Neuronal stem cell (in vitro differentiated cells): ENCODE measurements around the gene CCDC127.

ENCODE experiments used
- DNase-seq: peaks from one replicate; pipeline ENCODE4 v3.0.0-alpha.2; 2013; ENCODE audit warnings: low spot score
- H2AFZ ChIP-seq: one replicate; pipeline ENCODE4 v1.6.1; 2013; ENCODE audit warnings: mild to moderate bottlenecking, low read length, inconsistent platforms
- H2AK5ac ChIP-seq: 2 replicates; pipeline ENCODE4 v1.6.1; 2013; ENCODE audit warnings: low read depth, mild to moderate bottlenecking, inconsistent platforms, low read length, moderate library complexity, mixed read lengths
- H2BK120ac ChIP-seq: 2 replicates; pipeline ENCODE4 v1.6.1; 2013; ENCODE audit warnings: low read depth, mild to moderate bottlenecking, inconsistent platforms, low read length, moderate library complexity, mixed read lengths
- H2BK12ac ChIP-seq: one replicate; pipeline ENCODE4 v1.6.1; 2013; ENCODE audit warnings: low read length, inconsistent platforms
- H2BK15ac ChIP-seq: 2 replicates; pipeline ENCODE4 v1.6.1; 2013; ENCODE audit warnings: mild to moderate bottlenecking, low read length, inconsistent platforms, mixed read lengths
- H2BK5ac ChIP-seq: one replicate; pipeline ENCODE4 v1.6.1; 2013; ENCODE audit warnings: inconsistent platforms, mild to moderate bottlenecking, low read length, moderate library complexity
- H3K14ac ChIP-seq: one replicate; pipeline ENCODE4 v1.6.1; 2013; ENCODE audit warnings: low read length, inconsistent platforms
- H3K18ac ChIP-seq: 2 replicates; pipeline ENCODE4 v1.6.1; 2013; ENCODE audit warnings: low read length, inconsistent platforms
- H3K23ac ChIP-seq: 2 replicates; pipeline ENCODE4 v1.6.1; 2013; ENCODE audit warnings: low read depth, mild to moderate bottlenecking, mixed read lengths, low read length, inconsistent platforms; ENCODE audit not compliant: poor library complexity
- H3K27ac ChIP-seq: replicated peaks from 3 replicates; pipeline ENCODE4 v1.5.1; 2013; ENCODE audit warnings: low read length, inconsistent platforms
- H3K27me3 ChIP-seq, 3 experiments: 2 replicates each; pipeline ENCODE4 v1.6.1; 2013; ENCODE audit warnings: low read length in 3 of 3, mild to moderate bottlenecking in 2 of 3, inconsistent platforms in 1 of 3, low read depth in 1 of 3, mixed read lengths in 1 of 3, moderate library complexity in 1 of 3; ENCODE audit not compliant: control insufficient read depth in 3 of 3, insufficient read depth in 3 of 3
- H3K36me3 ChIP-seq, 2 donors: replicated peaks in 1 of 2; 2 replicates each; pipeline ENCODE4 v1.6.1; 2013; ENCODE audit warnings: low read length in 2 of 2; ENCODE audit not compliant: control insufficient read depth in 2 of 2, insufficient read depth in 2 of 2
- H3K4ac ChIP-seq: 2 replicates; pipeline ENCODE4 v1.6.1; 2013; ENCODE audit warnings: inconsistent platforms, mild to moderate bottlenecking, low read length, moderate library complexity
- H3K4me1 ChIP-seq, 2 donors: 1 replicate in 1 of 2; 2 replicates in 1 of 2; pipeline ENCODE4 v1.6.1; 2013; ENCODE audit warnings: low read length in 2 of 2, low read depth in 1 of 2; ENCODE audit not compliant: control insufficient read depth in 2 of 2, insufficient read depth in 1 of 2
- H3K4me2 ChIP-seq: one replicate; pipeline ENCODE4 v1.6.1; 2013; ENCODE audit warnings: mild to moderate bottlenecking, low read length, inconsistent platforms; ENCODE audit not compliant: insufficient read depth, poor library complexity, severe bottlenecking
- H3K4me3 ChIP-seq, 2 donors: 2 replicates each; pipeline ENCODE4 v1.5.1; 2013; ENCODE audit warnings: low read length in 2 of 2, mild to moderate bottlenecking in 2 of 2, inconsistent platforms in 1 of 2, moderate library complexity in 1 of 2
- H3K79me1 ChIP-seq: one replicate; pipeline ENCODE4 v1.6.1; 2013; ENCODE audit warnings: low read depth, mild to moderate bottlenecking, inconsistent platforms, low read length, moderate library complexity
- H3K9ac ChIP-seq: one replicate; pipeline ENCODE4 v1.6.1; 2013; ENCODE audit warnings: mild to moderate bottlenecking, low read depth, low read length, inconsistent platforms; ENCODE audit not compliant: poor library complexity
- H3K9me3 ChIP-seq, 2 donors: replicated peaks in 1 of 2; 2 replicates each; pipeline versions ENCODE3 to v1.6.1; 2013; ENCODE audit warnings: low read length in 2 of 2, mild to moderate bottlenecking in 2 of 2, inconsistent platforms in 1 of 2, low read depth in 1 of 2, mixed read lengths in 1 of 2, moderate library complexity in 1 of 2; ENCODE audit not compliant: control insufficient read depth in 2 of 2, insufficient read depth in 1 of 2
- H4K8ac ChIP-seq: one replicate; pipeline ENCODE4 v1.6.1; 2013; ENCODE audit warnings: low read depth, mild to moderate bottlenecking, inconsistent platforms, low read length, moderate library complexity
- H4K91ac ChIP-seq: one replicate; pipeline ENCODE4 v1.6.1; 2013; ENCODE audit warnings: low read length, low read depth, mild to moderate bottlenecking, inconsistent platforms; ENCODE audit not compliant: poor library complexity
- WGBS, 2 donors: extraction: QIAGEN DNeasy Blood & Tissue Kit; methylation state at CpG; one replicate each; pipeline ENCODE4 v1.1.7; 2013; ENCODE audit warnings: missing lambda C conversion rate in 2 of 2, mixed read lengths in 1 of 2; ENCODE audit not compliant: insufficient read length in 2 of 2, insufficient replicate concordance in 1 of 2; ENCODE audit errors: extremely low coverage in 2 of 2; 5-methylcytosine and 5-hydroxymethylcytosine counted together

CCDC127 gene

DNA sequence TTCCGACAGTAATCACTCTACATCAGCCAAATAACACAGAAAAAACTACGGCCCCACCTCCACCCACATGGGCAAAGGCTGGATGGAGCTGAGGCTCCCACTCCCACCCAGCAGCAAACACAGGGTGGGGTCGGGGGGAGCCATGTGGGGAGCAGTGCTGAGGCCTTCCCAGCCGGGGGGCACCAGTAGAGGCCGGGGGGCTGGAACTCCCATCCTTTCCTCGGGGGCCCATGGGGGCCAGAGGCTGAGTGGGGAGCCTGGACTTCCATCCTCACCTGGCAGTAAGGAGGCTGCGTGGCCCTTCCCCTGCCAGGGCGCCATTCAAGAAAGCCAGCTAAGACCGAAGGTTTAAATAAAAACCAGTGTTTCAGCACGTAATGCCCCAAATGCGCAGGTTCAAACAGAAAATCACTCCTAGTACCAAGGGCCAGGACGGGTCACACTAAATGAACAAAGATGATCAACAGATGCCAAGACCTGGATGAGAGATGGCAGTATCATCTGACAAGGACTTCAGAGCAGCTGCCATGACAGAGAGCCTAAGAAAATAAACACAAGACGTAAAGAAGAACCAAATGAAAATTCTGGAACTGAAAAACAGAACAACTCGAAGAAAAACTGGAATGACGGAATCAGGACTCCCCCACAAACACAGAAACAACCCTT, 9.4 kb downstream of the CCDC127 start:
- Histone ChIP-seq H3K4ac (no peak overlapping the region), H3K14ac (peak overlapping the region; percentile 8), H3K9ac (no peak overlapping the region), H2BK15ac (no peak overlapping the region), H3K4me2 (no peak overlapping the region), H2BK12ac (no peak overlapping the region), H3K23ac (no peak overlapping the region), H3K79me1 (peaks cover 10% of the 10 kb centered on the region), H3K36me3 (peaks cover 17 to 46% of the 10 kb centered on the region in 2 donors), H3K9me3 (peaks cover 0 to 2% of the 10 kb centered on the region in 2 donors), H3K27me3 (no peaks in the 10 kb centered on the region), H2AK5ac (no peak overlapping the region), H2BK5ac (no peak overlapping the region), H4K8ac (no peak overlapping the region), H3K4me1 (no peaks in the 10 kb centered on the region), H3K27ac (no peak overlapping the region), H2BK120ac (no peak overlapping the region), H4K91ac (no peak overlapping the region), H3K18ac (no peak overlapping the region), H2AFZ (no peak overlapping the region), H3K4me3 (no peak overlapping the region)
- no peak for DNase-seq
- no CpG with 5 or more reads among the region's 15 CpGs for WGBS, 2 donors

DNA sequence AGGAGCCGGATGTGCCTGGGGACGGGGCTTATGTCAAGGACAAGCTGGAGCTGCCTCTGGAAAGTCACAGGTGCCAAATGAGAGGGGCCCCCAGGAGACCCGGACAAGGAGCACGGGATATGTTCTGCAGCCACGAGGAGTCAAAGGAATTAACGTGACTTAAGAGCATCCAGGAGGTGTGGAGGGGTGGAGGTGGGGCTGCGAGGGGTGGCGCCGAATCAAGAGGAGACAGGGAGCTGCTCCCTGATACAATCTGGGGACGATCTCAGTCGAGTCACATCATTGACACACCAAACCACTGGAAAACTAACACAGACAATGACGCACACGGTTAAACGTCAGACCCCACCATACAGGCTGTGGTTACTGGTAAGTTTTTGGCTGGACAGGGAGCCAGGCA, 10.4 kb downstream of the CCDC127 start:
- no peak for DNase-seq
- H2BK12ac ChIP-seq = no peak overlapping the region
- WGBS, 2 donors = no CpG with 5 or more reads among the region's 14 CpGs

GRCh38 chr5:206927-207536, 10.9 kb downstream of the CCDC127 start:
- Histone ChIP-seq H2BK5ac (no peak overlapping the region), H2BK15ac (no peak overlapping the region), H4K8ac (no peak overlapping the region), H3K18ac (no peak overlapping the region), H4K91ac (no peak overlapping the region), H3K4me1 (peaks cover 0 to under 1% of the 10 kb centered on the region in 2 donors), H3K14ac (no peak overlapping the region), H3K9me3 (peaks cover 0 to 2% of the 10 kb centered on the region in 2 donors), H2AFZ (no peak overlapping the region), H3K4me2 (no peak overlapping the region), H3K79me1 (peaks cover 10% of the 10 kb centered on the region), H3K27ac (no peak overlapping the region), H3K27me3 (no peaks in the 10 kb centered on the region), H3K36me3 (peaks cover 19 to 53% of the 10 kb centered on the region in 2 donors), H3K4ac (no peak overlapping the region), H2BK12ac (no peak overlapping the region), H2BK120ac (no peak overlapping the region), H3K9ac (no peak overlapping the region), H3K23ac (no peak overlapping the region), H2AK5ac (no peak overlapping the region), H3K4me3 (no peak overlapping the region)
- no peak for DNase-seq
- no CpG with 5 or more reads among the region's 8 CpGs for WGBS, 2 donors

More for the DNA sequence above, 10.4 kb downstream of the CCDC127 start:
- peaks cover 19 to 49% of the 10 kb centered on the region in 2 donors for H3K36me3 ChIP-seq
- H4K8ac ChIP-seq = no peak overlapping the region
- H3K4me1 ChIP-seq = no peaks in the 10 kb centered on the region
- peaks cover 10% of the 10 kb centered on the region for H3K79me1 ChIP-seq
- H2BK5ac ChIP-seq = no peak overlapping the region
- peak overlapping the region; percentile 51 for H3K23ac ChIP-seq
- no peak overlapping the region for H2BK15ac ChIP-seq
- no peaks in the 10 kb centered on the region for H3K27me3 ChIP-seq
- peaks cover 0 to 2% of the 10 kb centered on the region in 2 donors for H3K9me3 ChIP-seq
- no peak overlapping the region for H3K9ac ChIP-seq
- H2BK120ac ChIP-seq = no peak overlapping the region
- H3K18ac ChIP-seq = no peak overlapping the region
- no peak overlapping the region for H3K4ac ChIP-seq
- H3K27ac ChIP-seq = no peak overlapping the region
- H4K91ac ChIP-seq = no peak overlapping the region
- no peak overlapping the region for H3K4me3 ChIP-seq
- H2AK5ac ChIP-seq = no peak overlapping the region
- H3K14ac ChIP-seq = no peak overlapping the region
- no peak overlapping the region for H3K4me2 ChIP-seq
- no peak overlapping the region for H2AFZ ChIP-seq

DNA sequence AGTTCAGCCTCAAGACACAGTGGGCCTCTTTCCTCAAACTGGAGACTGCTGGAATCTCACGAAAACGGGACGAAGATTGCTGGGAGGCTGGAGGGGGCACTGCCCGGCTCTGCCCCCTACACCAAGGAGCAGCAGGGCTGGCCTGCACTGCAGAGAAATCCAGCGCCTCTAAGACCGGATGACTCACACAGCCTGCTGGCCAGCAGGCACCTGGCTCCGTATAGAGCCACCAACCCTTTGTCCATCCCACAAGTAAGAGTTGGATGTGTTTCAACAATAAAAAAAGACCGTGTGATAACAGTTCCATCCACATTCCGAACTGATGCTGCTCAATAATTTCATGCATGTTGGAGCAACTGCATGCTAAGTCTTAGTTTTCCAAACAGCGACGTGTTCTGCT, 11.5 kb downstream of the CCDC127 start:
- Histone ChIP-seq H2BK15ac (no peak overlapping the region), H3K4me1 (peaks cover 0 to 2% of the 10 kb centered on the region in 2 donors), H3K4ac (no peak overlapping the region), H2BK5ac (no peak overlapping the region), H4K91ac (no peak overlapping the region), H4K8ac (no peak overlapping the region), H3K36me3 (peaks cover 19 to 57% of the 10 kb centered on the region in 2 donors), H3K14ac (no peak overlapping the region), H2BK120ac (no peak overlapping the region), H3K27ac (no peak overlapping the region), H2AFZ (no peak overlapping the region), H2AK5ac (no peak overlapping the region), H3K4me3 (no peak overlapping the region), H3K9ac (no peak overlapping the region), H3K4me2 (no peak overlapping the region), H3K18ac (no peak overlapping the region), H2BK12ac (no peak overlapping the region), H3K79me1 (peaks cover 10% of the 10 kb centered on the region), H3K9me3 (peaks cover 0 to 2% of the 10 kb centered on the region in 2 donors), H3K23ac (no peak overlapping the region), H3K27me3 (no peaks in the 10 kb centered on the region)
- DNase-seq = no peak
- no CpG with 5 or more reads among the region's 11 CpGs for WGBS, 2 donors
